ENCODE results near the gene MAIP1.

DNA sequence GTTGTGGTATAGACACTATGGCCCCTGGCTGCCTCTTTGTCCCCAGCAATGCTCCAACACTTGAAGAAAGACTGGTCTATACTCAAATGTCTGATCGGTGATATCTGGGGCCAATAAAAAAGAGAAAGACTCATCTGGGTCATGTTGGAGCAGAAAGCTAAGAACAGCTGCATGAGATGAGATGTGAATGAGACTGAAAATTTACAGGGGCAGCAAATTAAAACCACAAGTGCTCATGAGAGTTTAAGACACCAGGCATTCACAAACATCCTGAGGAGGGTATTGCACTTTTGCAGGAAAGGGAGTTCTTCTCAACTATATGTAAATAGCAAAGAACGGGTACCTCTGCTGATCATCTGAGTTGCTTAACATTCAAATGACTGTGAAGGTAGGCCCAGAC is 36.3 kb downstream of the MAIP1 start:
- TF ChIP-seq CTCF (IDR thresholded peaks at IDR 0.05) (no peak), POLR2A (IDR thresholded peaks at IDR 0.05; ENCODE audit: low read depth) (no peak), POLR2AphosphoS5 (IDR thresholded peaks at IDR 0.05) (no peak), EP300 (IDR thresholded peaks at IDR 0.05) (no peak)

All from esophagus muscularis mucosa (tissue), 4 donors.